ENCODE data around the gene NR2F6. TPM values are rescaled to one million over a fixed set of nuclear protein-coding genes. Genes with fewer than 3 reads are reported as not detected.
A peak's percentile ranks its signal among the peaks of the same experiment; 100 is the strongest.

NR2F6 gene
- total and polyA plus RNA-seq, 2 of the 4 experiments (the other 2 are of a cell fraction), result 8.4 to 20.5 TPM

GRCh38 chr19:17244618-17245534, 843 bp downstream of the NR2F6 start:
- peak overlapping the region; percentile 93 for H2AFZ ChIP-seq (replicated peaks; ENCODE audit: low read length, poor library complexity)
- no peak overlapping the region for H3K18ac ChIP-seq (ENCODE audit: low read depth, low read length)
- H3K36me3 ChIP-seq (ENCODE audit: control insufficient read depth, insufficient read depth, low read length), result peaks cover 8% of the 10 kb centered on the region; the same call in 1 of the 2 replicates
- H3K14ac ChIP-seq (replicated peaks; ENCODE audit: low read depth, low read length), result peak overlapping the region; percentile 60
- ChIA-PET CTCF (no interaction called here), POLR2A (ENCODE audit: unreplicated experiment) (no interaction called here)
- dilution Hi-C loops (cut with HindIII; ENCODE audit: low sequenced_read_pairs, unreplicated experiment) (no loop called here), in situ Hi-C loops (cut with MboI; ENCODE audit: low sequenced_read_pairs) (no loop called here), intact Hi-C loops (cut with micrococcal nuclease) (no loop called here)
- peaks cover 10% of the 10 kb centered on the region for H3K4me1 ChIP-seq (ENCODE audit: control insufficient read depth, insufficient read depth, low read length)
- H4K91ac ChIP-seq (ENCODE audit: insufficient read depth, low read depth, low read length), result peak overlapping the region; percentile 53
- no peak overlapping the region for H2BK120ac ChIP-seq (ENCODE audit: low read depth, low read length)
- H3K27me3 ChIP-seq (ENCODE audit: control insufficient read depth, insufficient read depth, low read length), result no peaks in the 10 kb centered on the region
- ATAC-seq (ENCODE audit: low read depth), result peak; percentile 10
- H3K4ac ChIP-seq (ENCODE audit: low read depth, low read length), result peak overlapping the region; percentile 95
- peaks cover 28% of the 10 kb centered on the region for H4K20me1 ChIP-seq (ENCODE audit: insufficient read depth, low read length)
- H2AK5ac ChIP-seq (ENCODE audit: low read depth, low read length), result peak overlapping the region; percentile 91; the same call in 1 of the 2 replicates
- BruUV-seq (replicated peaks), result no TSS peak
- peak overlapping the region; percentile 69 for H3K27ac ChIP-seq (ENCODE audit: insufficient read depth, low read length)
- H2BK5ac ChIP-seq (ENCODE audit: low read depth, low read length, poor library complexity, severe bottlenecking), result peak overlapping the region; percentile 6
- H3K79me1 ChIP-seq (ENCODE audit: low read depth in 1 of 2, low read length in 2 of 2), result peaks cover 21 to 47% of the 10 kb centered on the region in 2 experiments
- peak overlapping the region; percentile 89 for H2AK9ac ChIP-seq (replicated peaks; ENCODE audit: low read depth, low read length, poor library complexity)
- 1% methylated on average over 63 of the region's 100 CpGs; no CpG with 5 or more reads in 1 of the 2 experiments for WGBS, 2 experiments (ENCODE audit: extremely low coverage in 2 of 2, insufficient read length in 1 of 2)
- TF ChIP-seq CEBPB (IDR thresholded peaks at IDR 0.05; ENCODE audit: low read depth, low read length) (no peak), RAD21 (IDR thresholded peaks at IDR 0.05; ENCODE audit: low read length) (no peak), MAZ (IDR thresholded peaks at IDR 0.05; ENCODE audit: borderline replicate concordance, low read depth, low read length) (peak; percentile 21; the same call in 1 of the 2 replicates), POLR2A (IDR thresholded peaks at IDR 0.05; ENCODE audit: low read depth, low read length) (no peak)
- peak overlapping the region; percentile 74 for H3K9ac ChIP-seq (ENCODE audit: low read depth, low read length)
- no peak overlapping the region for H2BK20ac ChIP-seq (ENCODE audit: low read depth, low read length)
- H3K4me3 ChIP-seq (ENCODE audit: insufficient read depth, low read depth, low read length), result peak overlapping the region; percentile 90
- 0 out of 2 replicates have a peak overlapping the region, but pooled peaks have one; percentile 25 for H4K5ac ChIP-seq (ENCODE audit: low read depth, low read length)
- H3K23ac ChIP-seq (ENCODE audit: low read depth, low read length), result peak overlapping the region; percentile 41
- H3K9me1 ChIP-seq (ENCODE audit: insufficient read depth, low read length), result 0 out of 2 replicates have a peak, but pooled peaks cover 4% of the 10 kb centered on the region
- no peak overlapping the region for H2BK15ac ChIP-seq (ENCODE audit: low read depth, low read length)
- no peak overlapping the region; the same call in 1 of the 2 replicates for H3K56ac ChIP-seq (ENCODE audit: extremely low read depth, insufficient read depth, low read length)
- no peaks in the 10 kb centered on the region for H3K9me3 ChIP-seq (ENCODE audit: control insufficient read depth, insufficient read depth, low read length)
- peak overlapping the region; percentile 78 for H3K4me2 ChIP-seq (ENCODE audit: low read depth, low read length)
- no peak for DNase-seq
- peak overlapping the region; percentile 64 to 72; a peak in 2 of 4 replicates for H4K8ac ChIP-seq (ENCODE audit: low read depth in 2 of 2, low read length in 2 of 2)

Data from IMR-90 (cell line).